Panc1 (cell line): Measurements from ENCODE around the gene MYB. TPM values are rescaled to one million over a fixed set of nuclear protein-coding genes. Genes with fewer than 3 reads are reported as not detected.

Experiments
- ATAC-seq: fragments of 200-7000 bp; cut with Tn5 transposase; 2 replicates; pipeline ENCODE4 v1.9.1; 2020; ENCODE audit warnings: mild to moderate bottlenecking, moderate library complexity
- BruUV-seq: library from RNA; stranded (reverse); fragments of 400-500 nt; replicated peaks from 2 replicates; lab custom pipeline; 2021; lab: Mats Ljungman, UMichigan
- CTCF ChIA-PET: fragments of 300-600 bp; sonication (Branson Sonifier 250); formaldehyde crosslinking; loops from one replicate; lab custom pipeline; 2022; ENCODE audit warnings: antibody characterized with exemption; lab: Charles Lee
- POLR2A ChIA-PET: fragments of 300-600 bp; sonication (Branson Sonifier 250); formaldehyde crosslinking; loops from one replicate; lab custom pipeline; 2022; ENCODE audit warnings: antibody characterized with exemption; lab: Charles Lee
- DNase-seq: peaks from one replicate; pipeline ENCODE4 v3.0.0-alpha.2; 2010; ENCODE audit warnings: low read depth, low spot score
- H3K27ac ChIP-seq: 2 replicates; pipeline ENCODE4 v1.5.1; 2011; ENCODE audit warnings: mild to moderate bottlenecking, low read length, inconsistent platforms
- H3K27me3 ChIP-seq: fragments of 200-500 bp; sonication (Bioruptor generic); 2 replicates; pipeline ENCODE4 v1.6.0; 2014; ENCODE audit warnings: low read length, inconsistent platforms; ENCODE audit not compliant: control insufficient read depth, insufficient read depth
- H3K36me3 ChIP-seq: fragments of 200-500 bp; sonication (Bioruptor generic); 2 replicates; pipeline ENCODE4 v1.5.1; 2014; ENCODE audit warnings: inconsistent platforms, mild to moderate bottlenecking, low read length, moderate library complexity; ENCODE audit not compliant: control insufficient read depth, insufficient read depth
- H3K4me1 ChIP-seq: 2 replicates; pipeline ENCODE4 v1.5.1; 2011; ENCODE audit warnings: inconsistent platforms, mild to moderate bottlenecking, low read length, moderate library complexity; ENCODE audit not compliant: control insufficient read depth, insufficient read depth
- H3K4me3 ChIP-seq, 2 experiments: 2 replicates each; pipeline ENCODE4 v1.5.1; 2011 to 2012; ENCODE audit warnings: low read depth in 2 of 2, low read length in 2 of 2, mild to moderate bottlenecking in 2 of 2, inconsistent platforms in 1 of 2, moderate library complexity in 1 of 2
- H3K9me3 ChIP-seq: fragments of 200-500 bp; sonication (Bioruptor generic); 2 replicates; pipeline ENCODE4 v1.5.1; 2014; ENCODE audit warnings: low read depth, mild to moderate bottlenecking, inconsistent platforms, low read length, moderate library complexity; ENCODE audit not compliant: control insufficient read depth, insufficient read depth
- CTCF ChIP-seq: fragments of 450-650 bp; IDR thresholded peaks from 2 replicates; pipeline ENCODE4 v1.5.1; 2017; ENCODE audit warnings: mild to moderate bottlenecking
- POLR2AphosphoS5 ChIP-seq: IDR thresholded peaks from 2 replicates; pipeline ENCODE4 v1.6.1; 2012; ENCODE audit warnings: mild to moderate bottlenecking, low read depth, low read length, moderate library complexity
- REST ChIP-seq, 2 experiments: IDR thresholded peaks; 2 replicates each; pipeline ENCODE4 v1.6.1; 2011 to 2012; ENCODE audit warnings: low read depth in 2 of 2, control low read depth in 1 of 2, low read length in 1 of 2, mild to moderate bottlenecking in 1 of 2, moderate library complexity in 1 of 2; ENCODE audit not compliant: insufficient read depth in 1 of 2
- SIN3A ChIP-seq: IDR thresholded peaks from 2 replicates; pipeline ENCODE4 v1.6.1; 2012; ENCODE audit warnings: low read depth, mild to moderate bottlenecking, low read length, moderate library complexity, borderline replicate concordance; ENCODE audit not compliant: insufficient read depth
- TCF7L2 ChIP-seq: IDR thresholded peaks from 2 replicates; pipeline ENCODE4 v1.6.1; 2011; ENCODE audit warnings: mild to moderate bottlenecking, low read depth, low read length, inconsistent platforms
- in situ Hi-C: cut with HindIII; loops from 2 replicates; pipeline ENCODE4 v1.10.0; 2016; ENCODE audit warnings: low sequenced_read_pairs, low pct_unique_long_range_greater_than_20kb
- intact Hi-C: fragments of 100-400 bp; cut with micrococcal nuclease; formaldehyde crosslinking; loops from one replicate; pipeline ENCODE4 v1.10.0; 2022; ENCODE audit not compliant: unreplicated experiment
- total RNA-seq: library from RNA; stranded (reverse); gene quantifications from one replicate; pipeline ENCODE4 v1.2.1, GENCODE V29; 2021; ENCODE audit not compliant: unreplicated experiment

Gene MYB
- total RNA-seq, 1 experiment from 2014 or later = 1.3 TPM

- BruUV-seq = no TSS peak
- POLR2A ChIA-PET = no interaction called here
- Histone ChIP-seq H3K27me3 (peaks cover 2% of the 10 kb centered on the region; the same call in 1 of the 2 replicates), H3K36me3 (no peaks in the 10 kb centered on the region), H3K4me3 (no peak overlapping the region), H3K9me3 (no peaks in the 10 kb centered on the region), H3K27ac (no peak overlapping the region), H3K4me1 (no peaks in the 10 kb centered on the region)
- CTCF ChIA-PET = no interaction called here
- TF ChIP-seq CTCF = no peak
- no peak for TF ChIP-seq SIN3A
- TF ChIP-seq POLR2AphosphoS5 = no peak
- no peak for TF ChIP-seq TCF7L2
- no peak for TF ChIP-seq REST (IDR thresholded peaks at IDR 0.05; ENCODE audit: insufficient read depth in 1 of 2, low read depth in 2 of 2, low read length in 1 of 2)
- in situ Hi-C loops (no loop called here), intact Hi-C loops (no loop called here)
- no peak for ATAC-seq
- DNase-seq = no peak
Measured at GRCh38 chr6:135215563-135215962, 34.5 kb downstream of the MYB start.

- ChIA-PET POLR2A (no interaction called here), CTCF (no interaction called here)
- Histone ChIP-seq H3K27me3 (peaks cover 7% of the 10 kb centered on the region; the same call in 1 of the 2 replicates), H3K9me3 (no peaks in the 10 kb centered on the region), H3K4me1 (no peaks in the 10 kb centered on the region), H3K36me3 (no peaks in the 10 kb centered on the region), H3K27ac (no peak overlapping the region), H3K4me3 (no peak overlapping the region)
- in situ Hi-C loops = no loop called here
- no peak for ATAC-seq
- no peak for TF ChIP-seq REST (IDR thresholded peaks at IDR 0.05; ENCODE audit: insufficient read depth in 1 of 2, low read depth in 2 of 2, low read length in 1 of 2)
- TF ChIP-seq POLR2AphosphoS5 = no peak
- no peak for TF ChIP-seq CTCF
- no peak for TF ChIP-seq SIN3A
- TF ChIP-seq TCF7L2 = no peak
- BruUV-seq = no TSS peak
- intact Hi-C loops = no loop called here
- no peak for DNase-seq
Measured at GRCh38 chr6:135217663-135218062, 36.6 kb downstream of the MYB start.
